CD14-positive monocyte (primary cell): ENCODE measurements around the gene ADD2. TPM values are rescaled to one million over a fixed set of nuclear protein-coding genes. Genes with fewer than 3 reads are reported as not detected.

Source experiments
- DNase-seq, 3 donors: peaks; one replicate each; pipeline ENCODE4 v3.0.0-alpha.2; 2011 to 2022
- H2AFZ ChIP-seq: 2 replicates; pipeline ENCODE4 v1.6.0; 2012; ENCODE audit warnings: mild to moderate bottlenecking, low read depth, low read length, inconsistent platforms; ENCODE audit not compliant: insufficient read depth, poor library complexity, severe bottlenecking
- H3K27ac ChIP-seq, 2 donors: 1 replicate in 1 of 2; 2 replicates in 1 of 2; pipeline ENCODE4 v1.5.1; 2012 to 2013; ENCODE audit warnings: low read length in 2 of 2, control low read depth in 1 of 2, inconsistent platforms in 1 of 2, low read depth in 1 of 2, mild to moderate bottlenecking in 1 of 2
- H3K27me3 ChIP-seq, 2 donors: one replicate each; pipeline versions ENCODE4 v1.6.0 to v1.6.1; 2011 to 2013; ENCODE audit warnings: low read length in 2 of 2; ENCODE audit not compliant: control insufficient read depth in 2 of 2, insufficient read depth in 2 of 2
- H3K36me3 ChIP-seq, 2 donors: replicated peaks in 1 of 2; 1 replicate in 1 of 2; 2 replicates in 1 of 2; pipeline versions ENCODE4 v1.5.1 to v1.6.1; 2012 to 2013; ENCODE audit warnings: low read length in 2 of 2, control low read depth in 1 of 2, inconsistent platforms in 1 of 2, mild to moderate bottlenecking in 1 of 2; ENCODE audit not compliant: insufficient read depth in 2 of 2, control insufficient read depth in 1 of 2
- H3K4me1 ChIP-seq, 2 donors: 1 replicate in 1 of 2; 2 replicates in 1 of 2; pipeline versions ENCODE4 v1.5.1 to v1.6.1; 2012 to 2013; ENCODE audit warnings: low read length in 2 of 2, control low read depth in 1 of 2, inconsistent platforms in 1 of 2, mild to moderate bottlenecking in 1 of 2, moderate library complexity in 1 of 2; ENCODE audit not compliant: insufficient read depth in 2 of 2, control insufficient read depth in 1 of 2
- H3K4me2 ChIP-seq: replicated peaks from 2 replicates; pipeline ENCODE3; 2012; ENCODE audit warnings: low read length, moderate library complexity, mild to moderate bottlenecking; ENCODE audit not compliant: poor library complexity, severe bottlenecking; ENCODE audit errors: extremely low read depth
- H3K4me3 ChIP-seq, 3 experiments: fragments of 200-600 bp in 1 of 3; sonication (generic) in 1 of 3; replicated peaks in 1 of 3; 1 replicate in 2 of 3; 2 replicates in 1 of 3; pipeline ENCODE4 v1.5.1; 2011 to 2013; ENCODE audit warnings: low read length in 3 of 3, mild to moderate bottlenecking in 3 of 3, control low read depth in 2 of 3, low read depth in 2 of 3, inconsistent platforms in 1 of 3, moderate library complexity in 1 of 3
- H3K79me2 ChIP-seq: 2 replicates; pipeline ENCODE4 v1.6.0; 2012; ENCODE audit warnings: mild to moderate bottlenecking, control low read depth, inconsistent platforms, low read length, moderate library complexity; ENCODE audit not compliant: insufficient read depth
- H3K9ac ChIP-seq: 2 replicates; pipeline ENCODE4 v1.6.0; 2017; ENCODE audit warnings: low read length, mild to moderate bottlenecking; ENCODE audit not compliant: insufficient read depth, poor library complexity, severe bottlenecking
- H3K9me3 ChIP-seq, 2 donors: replicated peaks in 1 of 2; 1 replicate in 1 of 2; 2 replicates in 1 of 2; pipeline versions ENCODE4 v1.5.1 to v1.6.1; 2012 to 2013; ENCODE audit warnings: low read length in 2 of 2, control low read depth in 1 of 2; ENCODE audit not compliant: control insufficient read depth in 1 of 2, insufficient read depth in 1 of 2
- H4K20me1 ChIP-seq: 2 replicates; pipeline ENCODE4 v1.6.0; 2012; ENCODE audit warnings: mild to moderate bottlenecking, low read length, control low read depth, moderate library complexity; ENCODE audit not compliant: insufficient read depth
- H3K27ac Mint-ChIP-seq, 7 donors: one replicate each; pipeline ENCODE4 v1.8.0; 2020; ENCODE audit warnings: mild to moderate bottlenecking in 7 of 7, mixed read lengths in 7 of 7, moderate library complexity in 6 of 7, inconsistent platforms in 2 of 7
- H3K27me3 Mint-ChIP-seq, 3 donors: one replicate each; pipeline ENCODE4 v1.8.0; 2021 to 2022; ENCODE audit warnings: low read depth in 3 of 3, mild to moderate bottlenecking in 3 of 3, mixed read lengths in 3 of 3, moderate library complexity in 3 of 3, inconsistent platforms in 1 of 3
- H3K36me3 Mint-ChIP-seq, 2 donors: one replicate each; pipeline ENCODE4 v1.8.0; 2020; ENCODE audit warnings: mixed read lengths in 2 of 2, inconsistent platforms in 1 of 2, mild to moderate bottlenecking in 1 of 2
- H3K4me1 Mint-ChIP-seq: one replicate; pipeline ENCODE4 v1.8.0; 2020; ENCODE audit warnings: mild to moderate bottlenecking, mixed read lengths
- H3K4me3 Mint-ChIP-seq, 2 donors: one replicate each; pipeline ENCODE4 v1.8.0; 2020; ENCODE audit warnings: mild to moderate bottlenecking in 2 of 2, mixed read lengths in 2 of 2, moderate library complexity in 1 of 2
- H3K9me3 Mint-ChIP-seq, 7 donors: one replicate each; pipeline ENCODE4 v1.8.0; 2020 to 2022; ENCODE audit warnings: mixed read lengths in 7 of 7, mild to moderate bottlenecking in 6 of 7, moderate library complexity in 6 of 7, inconsistent platforms in 2 of 7
- WGBS: methylation state at CpG from one replicate; pipeline ENCODE4 v1.1.5; 2013; ENCODE audit warnings: missing lambda C conversion rate; ENCODE audit not compliant: insufficient coverage; 5-methylcytosine and 5-hydroxymethylcytosine counted together
- intact Hi-C, 2 donors: fragments of 100-400 bp; cut with micrococcal nuclease; formaldehyde crosslinking; loops; one replicate each; pipeline versions ENCODE4 v1.15.0 to v1.15.1; 2023
- polyA plus RNA-seq, 3 donors: library from polyadenylated mRNA; depleted of rRNA in 1 of 3; unstranded in 2 of 3; stranded (reverse) in 1 of 3; fragments of 300-500 nt in 2 of 3; fragments of >200 nt in 1 of 3; fragmentation: Illumina TruSeq in 2 of 3; gene quantifications; 1 replicate in 2 of 3; 2 replicates in 1 of 3; pipeline ENCODE4 v1.2.3, GENCODE V29; 2012 to 2021
- TF ChIP-seq, protein P1 (sequence below): fragments of 200-600 bp; IDR thresholded peaks from one replicate; pipeline ENCODE4 v1.8.0; 2022; ENCODE audit warnings: antibody characterized with exemption, mild to moderate bottlenecking

Gene ADD2
- polyA plus RNA-seq, 3 donors: 0.18 to 0.56 (median 0.26) TPM

DNA sequence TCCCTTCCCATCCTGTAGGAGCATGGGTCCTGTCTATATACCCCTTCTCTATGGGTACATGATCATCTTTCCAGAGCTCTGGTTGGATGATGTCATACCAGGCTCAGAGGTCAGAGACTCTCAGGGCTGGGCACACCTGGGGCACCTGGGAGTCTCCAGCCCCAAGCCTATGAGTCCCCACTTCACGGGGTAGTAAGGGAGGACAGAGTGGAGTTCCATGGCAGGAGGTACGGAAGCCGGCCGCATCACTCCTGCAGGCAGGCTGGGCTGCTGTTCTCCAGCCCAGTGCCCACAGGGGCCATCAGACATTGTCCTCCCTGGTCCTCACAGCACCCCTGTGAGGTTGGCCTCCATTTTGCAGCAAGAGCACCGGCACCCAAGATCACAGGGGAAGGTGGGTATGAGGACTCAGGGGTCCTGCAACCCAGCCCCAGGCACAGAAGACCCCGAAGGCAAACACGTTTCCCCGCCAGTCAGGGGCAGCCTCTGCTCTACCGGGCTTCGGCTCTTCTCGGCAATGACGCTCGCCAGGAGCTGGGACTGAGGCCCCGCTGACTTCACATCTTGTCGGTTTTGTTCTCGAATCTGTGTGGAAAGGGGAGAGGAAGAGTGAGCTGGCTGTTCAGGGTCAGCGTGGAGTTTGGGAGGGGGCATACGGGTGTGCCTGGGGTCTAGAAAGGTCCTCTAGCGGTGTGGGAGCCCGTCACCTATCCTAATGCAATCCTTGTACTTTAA, 91.5 kb downstream of the ADD2 start:
- no peak for DNase-seq
- H3K27ac ChIP-seq: no peak overlapping the region
- H3K36me3 ChIP-seq: no peaks in the 10 kb centered on the region
- Mint-ChIP-seq H3K4me3 (no peak overlapping the region), H3K36me3 (no peaks in the 10 kb centered on the region), H3K9me3 (peaks cover 0 to 2% (median 0%) of the 10 kb centered on the region in 7 donors), H3K4me1 (peaks cover 4% of the 10 kb centered on the region), H3K27me3 (peaks cover 0 to 5% (median 4%) of the 10 kb centered on the region in 3 donors), H3K27ac (no peak overlapping the region)
- TF ChIP-seq, protein P1, sequence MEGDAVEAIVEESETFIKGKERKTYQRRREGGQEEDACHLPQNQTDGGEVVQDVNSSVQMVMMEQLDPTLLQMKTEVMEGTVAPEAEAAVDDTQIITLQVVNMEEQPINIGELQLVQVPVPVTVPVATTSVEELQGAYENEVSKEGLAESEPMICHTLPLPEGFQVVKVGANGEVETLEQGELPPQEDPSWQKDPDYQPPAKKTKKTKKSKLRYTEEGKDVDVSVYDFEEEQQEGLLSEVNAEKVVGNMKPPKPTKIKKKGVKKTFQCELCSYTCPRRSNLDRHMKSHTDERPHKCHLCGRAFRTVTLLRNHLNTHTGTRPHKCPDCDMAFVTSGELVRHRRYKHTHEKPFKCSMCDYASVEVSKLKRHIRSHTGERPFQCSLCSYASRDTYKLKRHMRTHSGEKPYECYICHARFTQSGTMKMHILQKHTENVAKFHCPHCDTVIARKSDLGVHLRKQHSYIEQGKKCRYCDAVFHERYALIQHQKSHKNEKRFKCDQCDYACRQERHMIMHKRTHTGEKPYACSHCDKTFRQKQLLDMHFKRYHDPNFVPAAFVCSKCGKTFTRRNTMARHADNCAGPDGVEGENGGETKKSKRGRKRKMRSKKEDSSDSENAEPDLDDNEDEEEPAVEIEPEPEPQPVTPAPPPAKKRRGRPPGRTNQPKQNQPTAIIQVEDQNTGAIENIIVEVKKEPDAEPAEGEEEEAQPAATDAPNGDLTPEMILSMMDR: no peak
- no peaks in the 10 kb centered on the region for H3K4me1 ChIP-seq
- intact Hi-C loops: no loop called here
- H3K9ac ChIP-seq: no peak overlapping the region
- H3K9me3 ChIP-seq: no peaks in the 10 kb centered on the region
- no peak overlapping the region for H3K4me2 ChIP-seq
- H2AFZ ChIP-seq: no peak overlapping the region
- no peaks in the 10 kb centered on the region for H3K79me2 ChIP-seq
- no peaks in the 10 kb centered on the region for H3K27me3 ChIP-seq
- 94% methylated on average over 20 of the region's 20 CpGs for WGBS
- H3K4me3 ChIP-seq: no peak overlapping the region
- no peaks in the 10 kb centered on the region for H4K20me1 ChIP-seq

DNA sequence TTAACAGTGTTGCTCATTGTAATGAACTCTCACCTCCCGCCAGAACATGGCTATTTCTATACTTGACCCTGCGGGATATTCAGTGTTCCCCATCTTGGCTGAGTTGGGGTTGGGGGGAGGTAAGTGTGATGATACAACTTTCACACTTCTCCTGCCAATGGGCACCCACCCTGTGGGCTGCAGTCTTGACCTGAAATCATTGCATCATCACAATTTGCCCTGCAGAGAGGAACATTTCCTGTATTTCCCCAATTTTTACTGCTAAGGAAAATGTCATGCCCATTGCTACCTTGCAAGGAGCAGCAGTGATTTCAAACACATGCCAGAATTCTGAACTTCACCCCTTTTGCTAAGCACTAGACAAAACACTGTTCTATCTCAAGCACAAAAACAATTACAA, 92.1 kb downstream of the ADD2 start:
- DNase-seq: no peak
- Histone ChIP-seq H3K36me3 (no peaks in the 10 kb centered on the region), H3K27me3 (no peaks in the 10 kb centered on the region), H3K9ac (no peak overlapping the region), H3K9me3 (no peaks in the 10 kb centered on the region), H3K4me1 (no peaks in the 10 kb centered on the region), H4K20me1 (no peaks in the 10 kb centered on the region), H3K4me3 (no peak overlapping the region), H3K27ac (no peak overlapping the region), H3K79me2 (no peaks in the 10 kb centered on the region), H3K4me2 (no peak overlapping the region), H2AFZ (no peak overlapping the region)
- intact Hi-C loops: no loop called here
- Mint-ChIP-seq H3K27me3 (peaks cover 0 to 5% (median 4%) of the 10 kb centered on the region in 3 donors), H3K4me3 (no peak overlapping the region), H3K36me3 (no peaks in the 10 kb centered on the region), H3K9me3 (peaks cover 0 to 2% (median 0%) of the 10 kb centered on the region in 7 donors), H3K27ac (no peak overlapping the region), H3K4me1 (peaks cover 4% of the 10 kb centered on the region)
- TF ChIP-seq, protein P1: no peak
- no CpG with 5 or more reads among the region's 2 CpGs for WGBS
